ENCODE measurements around the gene TFAP2B. TPM values are rescaled to one million over a fixed set of nuclear protein-coding genes. Genes with fewer than 3 reads are reported as not detected.
A peak's percentile ranks its signal among the peaks of the same experiment; 100 is the strongest.

The TFAP2B gene
- polyA plus RNA-seq = not detected

DNA sequence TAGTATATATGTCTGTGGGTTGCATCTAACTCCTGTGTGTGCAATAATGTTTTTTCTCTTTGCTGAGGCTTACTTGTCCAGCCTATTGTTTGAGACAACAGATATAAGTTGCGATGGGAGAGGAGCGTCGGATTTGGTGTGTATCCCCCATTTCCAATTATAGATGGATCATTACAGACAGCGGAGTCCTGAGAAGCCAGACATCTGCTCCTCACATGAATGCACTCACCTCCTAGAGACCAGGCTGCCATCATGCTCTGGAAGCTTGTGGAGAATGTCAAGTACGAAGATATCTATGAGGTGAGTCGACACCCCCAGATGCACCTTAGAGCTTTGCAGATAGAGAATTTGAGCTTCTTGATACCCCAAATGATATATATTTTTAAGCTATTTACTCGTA lies at the start of gene TFAP2B:
Gene TFAP2B (plus strand): TSS at position 199 of the 400 bp plus-strand sequence. CDS start 21 bp downstream, at position 220.
- Mint-ChIP-seq H3K9me3 (peaks cover 11 to 52% (median 19%) of the 10 kb centered on the region in 6 donors), H3K27ac (no peak within 1 kb of the TSS), H3K4me3 (no peak within 1 kb of the TSS), H3K4me1 (peaks cover 3 to 14% of the 10 kb centered on the region in 2 donors), H3K36me3 (peaks cover 0 to 5% (median 0%) of the 10 kb centered on the region in 3 donors), H3K27me3 (ENCODE audit: low read depth in 3 of 3) (peaks cover 19 to 40% (median 29%) of the 10 kb centered on the region in 3 donors)
- DNase-seq = no peak

DNA sequence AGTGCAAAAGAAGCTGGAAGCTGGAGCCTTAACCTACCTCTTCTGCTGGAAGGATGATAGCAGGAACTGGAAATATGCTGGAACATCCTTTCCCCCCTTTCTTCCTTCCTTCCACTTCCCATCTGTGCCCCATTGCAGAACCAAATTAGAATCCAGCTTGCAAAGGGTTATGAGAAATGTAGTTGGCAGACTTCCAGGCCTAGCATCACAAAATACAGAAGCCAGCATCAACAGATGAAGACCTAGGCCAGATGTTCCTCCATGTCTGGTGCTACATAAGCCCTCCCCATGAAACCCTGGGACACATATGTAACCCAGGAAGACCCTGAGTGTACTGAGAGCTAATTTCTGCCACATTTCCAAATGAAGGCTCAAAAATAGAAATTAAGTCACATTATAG lies 40.0 kb upstream of the TFAP2B start:
- DNase-seq = no peak
- H3K27ac Mint-ChIP-seq = no peak overlapping the region
- H3K9me3 Mint-ChIP-seq = peaks cover 0 to 21% (median 3%) of the 10 kb centered on the region in 6 donors
- H3K4me3 Mint-ChIP-seq = no peak overlapping the region
- H3K27me3 Mint-ChIP-seq (ENCODE audit: low read depth in 3 of 3) = peaks cover 0 to 1% (median 0%) of the 10 kb centered on the region in 3 donors
- no peaks in the 10 kb centered on the region for H3K36me3 Mint-ChIP-seq
- no peaks in the 10 kb centered on the region for H3K4me1 Mint-ChIP-seq

GRCh38 chr6:50780382-50780781 lies 38.3 kb upstream of the TFAP2B start:
- DNase-seq = no peak
- Mint-ChIP-seq H3K4me3 (no peak overlapping the region), H3K27me3 (ENCODE audit: low read depth in 3 of 3) (peaks cover 0 to 1% (median 0%) of the 10 kb centered on the region in 3 donors), H3K9me3 (peaks cover 0 to 21% (median 3%) of the 10 kb centered on the region in 6 donors), H3K36me3 (no peaks in the 10 kb centered on the region), H3K4me1 (no peaks in the 10 kb centered on the region), H3K27ac (no peak overlapping the region)

GRCh38 chr6:50785921-50786320 lies 32.8 kb upstream of the TFAP2B start:
- Mint-ChIP-seq H3K27me3 (ENCODE audit: low read depth in 3 of 3) (no peaks in the 10 kb centered on the region), H3K36me3 (peaks cover 0 to 3% (median 0%) of the 10 kb centered on the region in 3 donors), H3K4me1 (no peaks in the 10 kb centered on the region), H3K9me3 (peaks cover 0 to 14% (median 4%) of the 10 kb centered on the region in 6 donors), H3K27ac (no peak overlapping the region), H3K4me3 (no peak overlapping the region)
- no peak for DNase-seq

GRCh38 chr6:50791900-50792508 lies 26.7 kb upstream of the TFAP2B start:
- Mint-ChIP-seq H3K4me1 (no peaks in the 10 kb centered on the region), H3K36me3 (peaks cover 0 to 3% (median 0%) of the 10 kb centered on the region in 3 donors), H3K27ac (no peak overlapping the region), H3K27me3 (ENCODE audit: low read depth in 3 of 3) (peaks cover 0 to 1% (median 1%) of the 10 kb centered on the region in 3 donors), H3K4me3 (no peak overlapping the region), H3K9me3 (peaks cover 2 to 22% (median 12%) of the 10 kb centered on the region in 6 donors)
- DNase-seq = no peak

GRCh38 chr6:50792771-50793170 lies 25.9 kb upstream of the TFAP2B start:
- no peak overlapping the region for H3K27ac Mint-ChIP-seq
- no peak overlapping the region for H3K4me3 Mint-ChIP-seq
- H3K9me3 Mint-ChIP-seq = peaks cover 1 to 21% (median 11%) of the 10 kb centered on the region in 6 donors
- DNase-seq = no peak
- no peaks in the 10 kb centered on the region for H3K4me1 Mint-ChIP-seq
- H3K36me3 Mint-ChIP-seq = peaks cover 0 to under 1% (median 0%) of the 10 kb centered on the region in 3 donors
- H3K27me3 Mint-ChIP-seq (ENCODE audit: low read depth in 3 of 3) = peaks cover 0 to 1% (median 1%) of the 10 kb centered on the region in 3 donors

DNA sequence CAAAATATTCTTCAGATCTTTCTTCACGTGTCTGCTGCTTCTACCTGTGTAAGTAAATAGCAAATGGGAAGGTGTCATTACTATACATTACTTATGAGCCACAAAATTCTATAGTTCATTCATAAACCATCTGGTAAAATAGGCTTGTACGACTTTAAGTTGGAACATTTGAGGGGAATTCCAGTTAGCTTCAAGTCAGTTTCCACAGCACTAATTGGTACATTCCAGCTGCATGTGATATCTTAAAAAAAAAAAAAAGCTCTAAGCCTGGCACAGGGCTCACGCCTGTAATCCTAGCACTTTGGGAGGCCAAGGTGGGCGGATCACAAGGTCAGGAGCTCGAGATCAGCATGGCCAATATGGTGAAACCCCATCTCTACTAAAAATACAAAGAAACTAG lies 23.1 kb upstream of the TFAP2B start:
- H3K9me3 Mint-ChIP-seq = peaks cover 3 to 20% (median 10%) of the 10 kb centered on the region in 6 donors
- H3K4me1 Mint-ChIP-seq = no peaks in the 10 kb centered on the region
- no peaks in the 10 kb centered on the region for H3K36me3 Mint-ChIP-seq
- DNase-seq = no peak
- H3K4me3 Mint-ChIP-seq = no peak overlapping the region
- no peak overlapping the region for H3K27ac Mint-ChIP-seq
- peaks cover 0 to 1% (median 1%) of the 10 kb centered on the region in 3 donors for H3K27me3 Mint-ChIP-seq (ENCODE audit: low read depth in 3 of 3)

- Mint-ChIP-seq H3K4me3 (no peak overlapping the region), H3K27me3 (ENCODE audit: low read depth in 3 of 3) (peaks cover 0 to 3% (median 0%) of the 10 kb centered on the region in 3 donors), H3K9me3 (peaks cover 0 to 11% (median 6%) of the 10 kb centered on the region in 6 donors), H3K36me3 (no peaks in the 10 kb centered on the region), H3K4me1 (no peaks in the 10 kb centered on the region), H3K27ac (no peak overlapping the region)
- no peak for DNase-seq
Observed at GRCh38 chr6:50804283-50804682, 14.4 kb upstream of the TFAP2B start.

DNA sequence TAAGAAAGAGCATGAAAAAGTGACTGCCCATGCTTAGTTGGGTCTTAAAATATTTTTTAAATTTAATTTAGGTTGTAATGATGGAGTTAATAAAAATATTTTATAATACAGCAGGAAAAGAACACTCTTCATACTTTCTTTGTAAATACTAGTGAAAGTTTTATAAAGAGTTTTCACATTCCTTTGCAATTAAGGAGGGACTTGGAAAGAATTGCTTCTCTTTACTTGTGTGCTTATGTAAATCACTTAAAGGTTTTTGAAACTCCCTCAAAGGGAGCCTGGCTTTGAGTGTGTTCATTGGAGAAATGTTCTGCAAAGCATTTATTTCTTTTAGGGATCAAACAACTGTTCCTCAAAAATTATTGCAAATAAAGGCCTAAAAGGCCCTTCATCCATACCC lies 11.6 kb upstream of the TFAP2B start:
- H3K4me3 Mint-ChIP-seq = no peak overlapping the region
- H3K27me3 Mint-ChIP-seq (ENCODE audit: low read depth in 3 of 3) = peaks cover 0 to 3% (median 0%) of the 10 kb centered on the region in 3 donors
- H3K4me1 Mint-ChIP-seq = no peaks in the 10 kb centered on the region
- no peaks in the 10 kb centered on the region for H3K36me3 Mint-ChIP-seq
- H3K27ac Mint-ChIP-seq = no peak overlapping the region
- H3K9me3 Mint-ChIP-seq = peaks cover 0 to 11% (median 6%) of the 10 kb centered on the region in 6 donors
- DNase-seq = no peak

- peaks cover 5 to 29% (median 9%) of the 10 kb centered on the region in 6 donors for H3K9me3 Mint-ChIP-seq
- peaks cover 9 to 24% (median 12%) of the 10 kb centered on the region in 3 donors for H3K27me3 Mint-ChIP-seq (ENCODE audit: low read depth in 3 of 3)
- H3K27ac Mint-ChIP-seq = no peak overlapping the region
- peaks cover 0 to 5% (median 0%) of the 10 kb centered on the region in 3 donors for H3K36me3 Mint-ChIP-seq
- no peak for DNase-seq
- peak overlapping the region; percentile 73 to 87 (median 81) for H3K4me3 Mint-ChIP-seq
- peaks cover 3 to 14% of the 10 kb centered on the region in 2 donors for H3K4me1 Mint-ChIP-seq
Observed at GRCh38 chr6:50815436-50816114, 3.1 kb upstream of the TFAP2B start.

DNA sequence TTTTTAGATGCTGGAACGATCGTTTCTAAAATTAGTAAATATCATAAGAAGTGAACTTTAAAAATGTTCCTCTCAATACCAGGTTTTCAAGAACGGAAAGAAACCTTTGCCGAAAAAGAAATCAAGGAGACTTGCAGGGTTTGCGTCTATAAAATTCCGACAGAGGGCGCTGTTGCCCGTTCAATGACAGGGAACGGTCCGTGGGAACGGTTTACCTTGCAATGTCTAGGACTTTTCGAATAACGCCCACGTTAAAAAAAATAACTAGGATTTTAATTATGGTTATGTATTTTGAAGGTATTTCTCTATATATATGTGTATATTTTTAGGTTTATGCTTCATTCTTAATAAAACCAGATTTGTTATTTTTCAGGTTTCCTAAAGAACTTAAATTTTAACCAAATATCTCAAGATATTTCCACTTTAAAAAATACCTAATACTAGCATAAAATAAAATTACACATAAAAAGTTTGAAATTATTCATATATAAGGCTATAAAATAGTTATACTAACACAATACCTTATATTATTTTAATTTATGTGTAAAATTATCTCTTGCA lies 2.5 kb upstream of the TFAP2B start:
- H3K27ac Mint-ChIP-seq = no peak overlapping the region
- H3K4me3 Mint-ChIP-seq = peak overlapping the region; percentile 73 to 87 (median 81)
- peaks cover 5 to 32% (median 10%) of the 10 kb centered on the region in 6 donors for H3K9me3 Mint-ChIP-seq
- H3K4me1 Mint-ChIP-seq = peaks cover 3 to 14% of the 10 kb centered on the region in 2 donors
- peaks cover 0 to 5% (median 0%) of the 10 kb centered on the region in 3 donors for H3K36me3 Mint-ChIP-seq
- peak; percentile 3 to 6 (median 3) for DNase-seq
- H3K27me3 Mint-ChIP-seq (ENCODE audit: low read depth in 3 of 3) = peaks cover 10 to 26% (median 13%) of the 10 kb centered on the region in 3 donors

DNA sequence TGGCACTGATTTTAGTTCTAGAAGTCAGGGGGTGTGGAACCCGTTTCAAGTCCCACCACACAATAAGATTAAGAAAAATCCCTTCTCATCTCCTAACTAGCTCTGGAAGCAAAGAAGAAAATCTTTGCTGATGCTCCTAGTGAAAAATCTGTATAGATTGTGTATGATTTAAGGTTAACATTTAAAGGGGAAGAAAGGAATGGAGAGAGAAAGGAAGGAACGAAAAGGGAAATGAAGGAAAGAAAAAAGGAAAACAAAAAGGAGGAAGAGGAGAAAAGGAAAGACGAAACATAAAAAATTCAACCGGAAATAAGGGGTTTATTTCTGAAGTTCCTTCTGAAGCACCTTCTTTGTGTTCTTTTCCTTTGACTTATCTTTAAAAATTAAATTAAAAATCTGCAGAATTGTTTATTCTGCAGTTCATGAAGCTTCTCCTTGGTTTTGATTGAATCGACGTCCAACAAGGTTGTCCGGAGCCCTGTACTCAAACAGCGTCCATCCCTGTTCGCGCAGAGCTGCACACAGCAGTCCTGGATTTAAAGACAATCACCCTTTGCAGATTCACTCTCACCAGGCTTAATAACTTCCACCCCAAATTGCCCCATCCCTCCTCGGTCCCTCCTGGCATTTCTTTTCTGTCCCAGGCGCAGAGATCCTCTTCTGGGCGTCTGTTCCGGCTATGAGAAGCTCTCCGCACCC lies 1.6 kb upstream of the TFAP2B start:
- peaks cover 17 to 32% (median 18%) of the 10 kb centered on the region in 3 donors for H3K27me3 Mint-ChIP-seq (ENCODE audit: low read depth in 3 of 3)
- no peak for DNase-seq
- H3K9me3 Mint-ChIP-seq = peaks cover 6 to 40% (median 15%) of the 10 kb centered on the region in 6 donors
- no peak overlapping the region for H3K27ac Mint-ChIP-seq
- no peak overlapping the region for H3K4me3 Mint-ChIP-seq
- peaks cover 0 to 5% (median 0%) of the 10 kb centered on the region in 3 donors for H3K36me3 Mint-ChIP-seq
- peaks cover 3 to 14% of the 10 kb centered on the region in 2 donors for H3K4me1 Mint-ChIP-seq

DNA sequence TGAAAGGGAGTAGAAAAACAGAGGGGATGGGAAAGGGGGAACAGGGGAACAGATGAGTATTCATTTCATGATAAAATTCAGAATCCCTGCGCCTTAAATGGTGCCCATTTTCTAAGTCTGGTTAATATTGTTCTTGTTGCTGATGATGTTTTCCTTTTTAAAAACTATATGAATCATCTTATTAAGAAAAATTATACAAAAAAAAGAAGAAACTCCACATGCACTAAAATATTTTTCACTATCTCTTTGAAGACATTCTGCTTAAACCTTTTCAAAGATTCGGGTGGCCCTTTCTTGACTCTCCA lies 1.1 kb upstream of the TFAP2B start:
- H3K4me1 Mint-ChIP-seq = peaks cover 3 to 14% of the 10 kb centered on the region in 2 donors

More for the DNA sequence above, 1.1 kb upstream of the TFAP2B start:
- Mint-ChIP-seq H3K36me3 (peaks cover 0 to 5% (median 0%) of the 10 kb centered on the region in 3 donors), H3K27me3 (ENCODE audit: low read depth in 3 of 3) (peaks cover 19 to 32% (median 21%) of the 10 kb centered on the region in 3 donors), H3K27ac (no peak overlapping the region), H3K9me3 (peaks cover 10 to 45% (median 17%) of the 10 kb centered on the region in 6 donors), H3K4me3 (no peak overlapping the region)
- no peak for DNase-seq
